WERI-Rb-1 (cell line): ENCODE data around the gene SRMS.

Experiments used
- DNase-seq: peaks from one replicate; pipeline ENCODE4 v3.0.0-alpha.2; 2020
- H3K27ac ChIP-seq: fragments of 250-450 bp; sonication (Bioruptor Pico); 2 replicates; pipeline ENCODE4 v1.5.1; 2020; ENCODE audit warnings: mild to moderate bottlenecking, moderate library complexity
- H3K27me3 ChIP-seq: fragments of 250-450 bp; sonication (Bioruptor Pico); 2 replicates; pipeline ENCODE4 v1.5.1; 2021; ENCODE audit warnings: mild to moderate bottlenecking, low read depth, moderate library complexity; ENCODE audit not compliant: insufficient read depth, severe bottlenecking
- H3K36me3 ChIP-seq: fragments of 250-450 bp; sonication (Bioruptor Pico); 2 replicates; pipeline ENCODE4 v1.5.1; 2020; ENCODE audit warnings: mild to moderate bottlenecking, moderate library complexity
- H3K4me3 ChIP-seq: 2 replicates; pipeline ENCODE4 v1.5.1; 2011; ENCODE audit warnings: low read depth, mild to moderate bottlenecking, control low read depth, low read length
- H3K9me3 ChIP-seq: fragments of 250-450 bp; sonication (Bioruptor Pico); 2 replicates; pipeline ENCODE4 v1.5.1; 2021; ENCODE audit warnings: mild to moderate bottlenecking, moderate library complexity; ENCODE audit not compliant: severe bottlenecking
- CTCF ChIP-seq: IDR thresholded peaks from 2 replicates; pipeline ENCODE4 v1.5.1; 2011; ENCODE audit warnings: low read depth, mild to moderate bottlenecking, control low read depth, inconsistent platforms, low read length

Gene SRMS

GRCh38 chr20:63529861-63530787 is 17.4 kb downstream of the SRMS start:
- no peak overlapping the region for H3K4me3 ChIP-seq
- no peaks in the 10 kb centered on the region for H3K36me3 ChIP-seq
- no peak for DNase-seq
- no peak for TF ChIP-seq CTCF
- H3K9me3 ChIP-seq: no peaks in the 10 kb centered on the region
- no peaks in the 10 kb centered on the region for H3K27me3 ChIP-seq
- no peak overlapping the region for H3K27ac ChIP-seq

- Histone ChIP-seq H3K36me3 (no peaks in the 10 kb centered on the region), H3K27me3 (no peaks in the 10 kb centered on the region)
- no peak for TF ChIP-seq CTCF
Observed at GRCh38 chr20:63529180-63529860, 18.2 kb downstream of the SRMS start.

GRCh38 chr20:63527184-63527583 is 20.4 kb downstream of the SRMS start:
- H3K36me3 ChIP-seq: peaks cover 16% of the 10 kb centered on the region
- no peak overlapping the region for H3K4me3 ChIP-seq
- H3K27ac ChIP-seq: no peak overlapping the region
- H3K9me3 ChIP-seq: peaks cover 9% of the 10 kb centered on the region
- TF ChIP-seq CTCF: no peak
- no peak for DNase-seq
- H3K27me3 ChIP-seq: no peaks in the 10 kb centered on the region

More at GRCh38 chr20:63529180-63529860, 18.2 kb downstream of the SRMS start:
- no peak for DNase-seq
- no peaks in the 10 kb centered on the region for H3K9me3 ChIP-seq
- no peak overlapping the region for H3K4me3 ChIP-seq
- no peak overlapping the region for H3K27ac ChIP-seq

- H3K27me3 ChIP-seq: no peaks in the 10 kb centered on the region
- peaks cover 9% of the 10 kb centered on the region for H3K9me3 ChIP-seq
- no peak for TF ChIP-seq CTCF
- no peak for DNase-seq
- no peak overlapping the region for H3K27ac ChIP-seq
- no peak overlapping the region for H3K4me3 ChIP-seq
- H3K36me3 ChIP-seq: peaks cover 26% of the 10 kb centered on the region
Observed at GRCh38 chr20:63525971-63526370, 21.6 kb downstream of the SRMS start.

GRCh38 chr20:63525185-63525584 is 22.4 kb downstream of the SRMS start:
- Histone ChIP-seq H3K36me3 (peaks cover 27% of the 10 kb centered on the region), H3K27me3 (no peaks in the 10 kb centered on the region), H3K9me3 (peaks cover 9% of the 10 kb centered on the region), H3K4me3 (no peak overlapping the region), H3K27ac (no peak overlapping the region)
- no peak for DNase-seq
- TF ChIP-seq CTCF: no peak
